Measurements from ENCODE around the gene TPRG1L.

TPRG1L gene

GRCh38 chr1:3638676-3639075, 13.9 kb downstream of the TPRG1L start:
- no peak overlapping the region for H3K27ac Mint-ChIP-seq
- no peaks in the 10 kb centered on the region for H3K9me3 Mint-ChIP-seq (ENCODE audit: low read depth)
- H3K4me1 Mint-ChIP-seq (ENCODE audit: low read depth): no peaks in the 10 kb centered on the region
- H3K36me3 Mint-ChIP-seq: peaks cover 2% of the 10 kb centered on the region
- no peak overlapping the region for H3K4me3 Mint-ChIP-seq
- no peaks in the 10 kb centered on the region for H3K27me3 Mint-ChIP-seq

- H3K9me3 Mint-ChIP-seq (ENCODE audit: low read depth): no peaks in the 10 kb centered on the region
- no peaks in the 10 kb centered on the region for H3K4me1 Mint-ChIP-seq (ENCODE audit: low read depth)
- H3K4me3 Mint-ChIP-seq: no peak overlapping the region
- H3K27ac Mint-ChIP-seq: no peak overlapping the region
- peaks cover 2% of the 10 kb centered on the region for H3K36me3 Mint-ChIP-seq
- H3K27me3 Mint-ChIP-seq: no peaks in the 10 kb centered on the region
Measured at GRCh38 chr1:3639397-3639911, 14.6 kb downstream of the TPRG1L start.

- Mint-ChIP-seq H3K27me3 (no peaks in the 10 kb centered on the region), H3K9me3 (ENCODE audit: low read depth) (no peaks in the 10 kb centered on the region), H3K4me1 (ENCODE audit: low read depth) (no peaks in the 10 kb centered on the region), H3K4me3 (no peak overlapping the region), H3K27ac (no peak overlapping the region), H3K36me3 (peaks cover 2% of the 10 kb centered on the region)
Measured at GRCh38 chr1:3640121-3640837, 15.5 kb downstream of the TPRG1L start.

- Mint-ChIP-seq H3K4me1 (ENCODE audit: low read depth) (no peaks in the 10 kb centered on the region), H3K36me3 (peaks cover 4% of the 10 kb centered on the region), H3K27me3 (no peaks in the 10 kb centered on the region), H3K27ac (no peak overlapping the region), H3K9me3 (ENCODE audit: low read depth) (no peaks in the 10 kb centered on the region), H3K4me3 (no peak overlapping the region)
Measured at GRCh38 chr1:3641046-3641760, 16.4 kb downstream of the TPRG1L start.

GRCh38 chr1:3641816-3642215, 17.0 kb downstream of the TPRG1L start:
- Mint-ChIP-seq H3K9me3 (ENCODE audit: low read depth) (no peaks in the 10 kb centered on the region), H3K4me3 (no peak overlapping the region), H3K4me1 (ENCODE audit: low read depth) (no peaks in the 10 kb centered on the region), H3K27me3 (no peaks in the 10 kb centered on the region), H3K27ac (no peak overlapping the region), H3K36me3 (peaks cover 4% of the 10 kb centered on the region)

- Mint-ChIP-seq H3K9me3 (ENCODE audit: low read depth) (no peaks in the 10 kb centered on the region), H3K4me1 (ENCODE audit: low read depth) (peaks cover 4% of the 10 kb centered on the region), H3K4me3 (no peak overlapping the region), H3K27ac (no peak overlapping the region), H3K36me3 (peaks cover 6% of the 10 kb centered on the region), H3K27me3 (no peaks in the 10 kb centered on the region)
Measured at GRCh38 chr1:3642919-3643675, 18.3 kb downstream of the TPRG1L start.

- H3K9me3 Mint-ChIP-seq (ENCODE audit: low read depth): no peaks in the 10 kb centered on the region
- H3K27ac Mint-ChIP-seq: no peak overlapping the region
- no peak overlapping the region for H3K4me3 Mint-ChIP-seq
- H3K4me1 Mint-ChIP-seq (ENCODE audit: low read depth): peaks cover 15% of the 10 kb centered on the region
- H3K27me3 Mint-ChIP-seq: no peaks in the 10 kb centered on the region
- peaks cover 6% of the 10 kb centered on the region for H3K36me3 Mint-ChIP-seq
Measured at GRCh38 chr1:3644273-3644672, 19.5 kb downstream of the TPRG1L start.

GRCh38 chr1:3645247-3645646, 20.4 kb downstream of the TPRG1L start:
- no peaks in the 10 kb centered on the region for H3K9me3 Mint-ChIP-seq (ENCODE audit: low read depth)
- no peak overlapping the region for H3K4me3 Mint-ChIP-seq
- no peak overlapping the region for H3K27ac Mint-ChIP-seq
- H3K36me3 Mint-ChIP-seq: peaks cover 6% of the 10 kb centered on the region
- no peaks in the 10 kb centered on the region for H3K27me3 Mint-ChIP-seq
- peaks cover 18% of the 10 kb centered on the region for H3K4me1 Mint-ChIP-seq (ENCODE audit: low read depth)

- peaks cover 1% of the 10 kb centered on the region for H3K27me3 Mint-ChIP-seq
- peaks cover 6% of the 10 kb centered on the region for H3K36me3 Mint-ChIP-seq
- no peak overlapping the region for H3K27ac Mint-ChIP-seq
- no peaks in the 10 kb centered on the region for H3K9me3 Mint-ChIP-seq (ENCODE audit: low read depth)
- peaks cover 20% of the 10 kb centered on the region for H3K4me1 Mint-ChIP-seq (ENCODE audit: low read depth)
- no peak overlapping the region for H3K4me3 Mint-ChIP-seq
Measured at GRCh38 chr1:3645666-3646355, 21.0 kb downstream of the TPRG1L start.

GRCh38 chr1:3646596-3646995, 21.8 kb downstream of the TPRG1L start:
- peaks cover 23% of the 10 kb centered on the region for H3K4me1 Mint-ChIP-seq (ENCODE audit: low read depth)
- H3K9me3 Mint-ChIP-seq (ENCODE audit: low read depth): no peaks in the 10 kb centered on the region
- H3K27me3 Mint-ChIP-seq: peaks cover 1% of the 10 kb centered on the region
- H3K36me3 Mint-ChIP-seq: peaks cover 6% of the 10 kb centered on the region
- H3K27ac Mint-ChIP-seq: peak overlapping the region; percentile 16
- no peak overlapping the region for H3K4me3 Mint-ChIP-seq

- Mint-ChIP-seq H3K27ac (peak within 1 kb of the TSS; percentile 77), H3K27me3 (peaks cover 12% of the 10 kb centered on the region), H3K4me1 (ENCODE audit: low read depth) (peaks cover 25% of the 10 kb centered on the region), H3K4me3 (peak within 1 kb of the TSS; percentile 87), H3K9me3 (ENCODE audit: low read depth) (no peaks in the 10 kb centered on the region), H3K36me3 (peaks cover 4% of the 10 kb centered on the region)
Measured at GRCh38 chr1:3649342-3650247, 24.8 kb downstream of the TPRG1L start, which contains the start of gene WRAP73. Gene WRAP73 (minus strand): TSS chr1:3650103. CDS start chr1:3649999, 104 bp downstream.

GRCh38 chr1:3650248-3651025, 25.6 kb downstream of the TPRG1L start:
- peaks cover 15% of the 10 kb centered on the region for H3K27me3 Mint-ChIP-seq
- peaks cover 25% of the 10 kb centered on the region for H3K4me1 Mint-ChIP-seq (ENCODE audit: low read depth)
- peak overlapping the region; percentile 73 for H3K27ac Mint-ChIP-seq
- H3K4me3 Mint-ChIP-seq: peak overlapping the region; percentile 87
- peaks cover 4% of the 10 kb centered on the region for H3K36me3 Mint-ChIP-seq
- H3K9me3 Mint-ChIP-seq (ENCODE audit: low read depth): no peaks in the 10 kb centered on the region
